Astrocyte of the cerebellum (primary cell): ENCODE results near the gene LRRTM1.

Source experiments
- DNase-seq: peaks from one replicate; pipeline ENCODE4 v3.0.0-alpha.2; 2011; ENCODE audit warnings: low read depth
- H3K4me3 ChIP-seq: 2 replicates; pipeline ENCODE4 v1.5.1; 2011; ENCODE audit warnings: mild to moderate bottlenecking, low read depth, low read length, moderate library complexity
- CTCF ChIP-seq: IDR thresholded peaks from 2 replicates; pipeline ENCODE4 v1.5.1; 2012; ENCODE audit warnings: low read length, low read depth, moderate library complexity, mild to moderate bottlenecking; ENCODE audit errors: missing control alignments
- in situ Hi-C: cut with HindIII; loops from 2 replicates; pipeline ENCODE4 v1.10.0; 2017; ENCODE audit warnings: low sequenced_read_pairs

Gene LRRTM1

GRCh38 chr2:80303006-80303908 lies 1.3 kb downstream of the LRRTM1 start:
- no peak for TF ChIP-seq CTCF
- DNase-seq, result no peak
- peak overlapping the region; percentile 37 for H3K4me3 ChIP-seq
- in situ Hi-C loops, result no loop called here

- TF ChIP-seq CTCF, result no peak
- H3K4me3 ChIP-seq, result no peak overlapping the region
- in situ Hi-C loops, result no loop called here
- no peak for DNase-seq
Measured at GRCh38 chr2:80302314-80303005, 2.1 kb downstream of the LRRTM1 start.

GRCh38 chr2:80302001-80302313 lies 2.6 kb downstream of the LRRTM1 start:
- in situ Hi-C loops, result no loop called here
- H3K4me3 ChIP-seq, result no peak overlapping the region
- no peak for DNase-seq
- no peak for TF ChIP-seq CTCF

- TF ChIP-seq CTCF, result no peak
- in situ Hi-C loops, result no loop called here
- no peak for DNase-seq
- no peak overlapping the region for H3K4me3 ChIP-seq
Measured at GRCh38 chr2:80300954-80301353, 3.6 kb downstream of the LRRTM1 start.

GRCh38 chr2:80300346-80300745 lies 4.2 kb downstream of the LRRTM1 start:
- no peak for DNase-seq
- in situ Hi-C loops, result no loop called here

GRCh38 chr2:80299661-80300060 lies 4.9 kb downstream of the LRRTM1 start:
- in situ Hi-C loops, result no loop called here
- no peak for TF ChIP-seq CTCF
- no peak for DNase-seq
- H3K4me3 ChIP-seq, result no peak overlapping the region

More at GRCh38 chr2:80300346-80300745, 4.2 kb downstream of the LRRTM1 start:
- H3K4me3 ChIP-seq, result no peak overlapping the region
- no peak for TF ChIP-seq CTCF
